ENCODE results near the gene RRBP1. TPM values are rescaled to one million over a fixed set of nuclear protein-coding genes. Genes with fewer than 3 reads are reported as not detected.

RRBP1 gene
- total RNA-seq, 2 donors from 2014 or later: 52.0 to 57.7 TPM

DNA sequence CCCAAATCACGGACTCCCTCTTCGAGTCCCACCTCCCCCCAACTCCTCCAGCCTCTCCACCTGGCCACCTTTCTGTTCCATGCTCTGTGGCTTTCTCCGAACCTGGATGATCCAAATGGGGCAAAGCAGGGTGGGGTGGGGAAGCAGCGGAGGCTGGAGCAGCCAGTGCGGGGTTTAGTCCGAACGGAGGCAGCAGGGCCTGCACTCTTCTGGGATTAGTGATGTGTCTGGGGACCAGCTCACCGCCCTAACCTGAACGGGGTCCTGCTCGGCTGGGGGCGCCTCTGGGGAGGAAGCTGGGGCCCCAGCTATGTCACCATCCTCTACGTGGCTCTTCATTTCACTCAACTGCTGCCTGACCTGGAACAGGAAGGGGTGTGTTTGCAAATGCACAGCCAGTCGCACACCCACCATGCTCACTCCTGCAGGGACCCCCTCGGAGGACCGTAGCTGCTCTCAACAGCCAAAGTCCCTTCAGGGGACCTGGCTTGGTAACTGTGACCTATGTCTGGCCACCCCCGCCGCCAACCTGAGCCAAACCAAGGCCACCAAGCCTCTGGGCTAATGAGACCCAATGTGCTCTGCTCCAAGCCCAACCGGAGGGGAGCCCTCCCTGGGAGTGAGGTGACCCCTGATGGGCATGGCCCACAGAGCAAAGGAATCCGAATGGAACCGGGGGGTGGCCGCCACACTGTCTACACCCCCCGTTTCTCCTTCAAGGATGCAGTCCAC lies 65.4 kb downstream of the RRBP1 start:
- DNase-seq (ENCODE audit: low spot score): peak; percentile 57
- no peak overlapping the region for H3K4me3 ChIP-seq
- no peak overlapping the region for H3K27ac ChIP-seq
- H3K36me3 ChIP-seq: peaks cover 70% of the 10 kb centered on the region
- H3K4me1 ChIP-seq: peaks cover 0 to 44% of the 10 kb centered on the region in 2 donors
- H3K9me3 ChIP-seq: no peaks in the 10 kb centered on the region
- TF ChIP-seq CTCF (IDR thresholded peaks at IDR 0.05): no peak
- H3K27me3 ChIP-seq: no peaks in the 10 kb centered on the region

DNA sequence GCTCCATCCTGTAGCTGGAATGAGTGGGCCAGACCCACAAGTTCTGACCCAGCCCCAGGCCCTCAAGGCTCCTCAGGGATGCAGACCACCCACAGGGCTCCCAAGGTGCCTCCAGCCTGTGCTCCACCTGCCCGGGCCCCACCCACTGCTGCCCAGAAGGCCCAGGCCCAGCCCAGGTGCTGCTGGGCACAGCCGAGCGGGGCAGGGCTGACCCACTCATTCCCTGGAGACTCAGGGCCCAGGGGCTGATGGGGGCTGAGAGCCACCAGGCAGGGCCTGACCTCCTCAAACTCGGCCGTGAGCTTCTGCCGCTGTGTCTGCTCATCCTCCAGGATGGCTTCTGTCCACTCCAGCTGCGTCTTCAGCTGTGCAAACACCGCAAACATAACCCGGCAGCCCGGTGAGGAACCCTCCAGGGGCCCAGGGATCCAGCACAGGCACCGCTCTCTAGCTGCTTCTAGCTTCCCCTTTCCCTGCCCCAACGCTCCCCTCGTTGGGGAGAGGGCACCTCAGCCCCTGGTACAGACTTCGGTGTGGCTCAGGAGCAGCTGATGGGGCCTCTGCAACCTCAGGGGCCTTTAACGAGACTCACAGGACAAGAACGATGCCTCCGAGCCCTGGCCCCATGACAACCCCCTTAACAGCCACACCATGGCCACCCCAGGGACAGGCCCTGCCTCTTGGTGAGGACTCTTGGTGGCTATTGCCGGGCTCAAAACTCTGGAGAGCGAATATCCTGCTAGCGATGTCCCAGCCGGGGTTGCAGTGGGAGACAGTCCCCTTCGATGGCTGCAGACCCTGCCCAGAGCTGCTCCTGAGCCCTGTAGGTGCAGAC lies 66.2 kb downstream of the RRBP1 start:
- H3K9me3 ChIP-seq: no peaks in the 10 kb centered on the region
- H3K27me3 ChIP-seq: no peaks in the 10 kb centered on the region
- DNase-seq (ENCODE audit: low spot score): peak; percentile 55
- peak overlapping the region; percentile 67 to 70 for H3K27ac ChIP-seq
- H3K36me3 ChIP-seq: peaks cover 70% of the 10 kb centered on the region
- TF ChIP-seq CTCF (IDR thresholded peaks at IDR 0.05): no peak
- H3K4me1 ChIP-seq: peaks cover 0 to 52% of the 10 kb centered on the region in 2 donors
- no peak overlapping the region for H3K4me3 ChIP-seq

GRCh38 chr20:17614812-17615644 lies 67.0 kb downstream of the RRBP1 start:
- Histone ChIP-seq H3K27ac (peak overlapping the region; percentile 67 to 70), H3K36me3 (peaks cover 66% of the 10 kb centered on the region), H3K4me1 (peaks cover 0 to 60% of the 10 kb centered on the region in 2 donors), H3K27me3 (no peaks in the 10 kb centered on the region), H3K9me3 (no peaks in the 10 kb centered on the region), H3K4me3 (no peak overlapping the region)
- no peak for TF ChIP-seq CTCF (IDR thresholded peaks at IDR 0.05)
- DNase-seq (ENCODE audit: low spot score): peak; percentile 60

DNA sequence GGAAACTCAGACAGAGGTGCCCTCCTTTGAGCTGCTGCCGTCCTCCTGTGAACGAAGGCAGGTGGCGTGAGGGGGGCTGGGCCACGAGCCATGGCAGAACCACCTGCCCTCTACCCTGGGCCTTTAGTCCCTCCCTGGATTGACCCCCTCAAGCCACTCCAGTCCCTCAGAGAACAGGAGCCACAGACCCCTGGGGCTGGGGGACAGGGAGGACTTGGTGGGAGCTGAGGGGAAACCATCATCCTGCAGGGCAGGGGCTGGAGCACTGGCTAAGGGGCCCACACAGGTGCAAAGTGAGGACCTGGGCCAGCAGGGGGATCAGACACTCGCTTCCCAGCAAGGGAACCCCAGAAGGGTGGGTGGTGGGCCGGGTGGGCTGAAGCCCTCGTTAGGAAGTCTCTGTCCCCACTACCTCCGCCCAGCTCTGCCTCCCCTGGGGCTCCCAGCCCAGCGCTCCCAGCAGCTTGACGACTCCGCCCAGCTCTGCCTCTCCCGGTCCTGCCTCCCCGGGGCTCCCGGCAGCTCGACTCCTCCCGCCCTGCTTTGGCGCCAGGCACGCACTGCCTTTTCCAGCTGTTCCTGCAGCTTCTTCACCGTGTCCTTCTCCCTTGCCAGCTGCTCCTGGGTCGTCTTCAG lies 67.7 kb downstream of the RRBP1 start:
- Histone ChIP-seq H3K27me3 (no peaks in the 10 kb centered on the region), H3K4me1 (peaks cover 0 to 61% of the 10 kb centered on the region in 2 donors), H3K9me3 (no peaks in the 10 kb centered on the region), H3K4me3 (no peak overlapping the region), H3K27ac (peak overlapping the region; percentile 67 to 70), H3K36me3 (peaks cover 60% of the 10 kb centered on the region)
- TF ChIP-seq CTCF (IDR thresholded peaks at IDR 0.05): no peak
- DNase-seq (ENCODE audit: low spot score): peak; percentile 84

All from right atrium auricular region (tissue), 2 donors.